HUES6 (cell line): ENCODE measurements around the gene CEP68.
"Not testable (repeated sequence)": the region's sequence is repeated elsewhere in the genome, so short reads cannot be mapped to it uniquely, and the experiment has no call there.

Source experiments
- H3K27ac ChIP-seq: 2 replicates; pipeline ENCODE4 v1.7.0; 2013; ENCODE audit warnings: low read depth, mild to moderate bottlenecking, low read length, inconsistent platforms
- H3K27me3 ChIP-seq: 2 replicates; pipeline ENCODE4 v1.6.1; 2013; ENCODE audit warnings: low read length; ENCODE audit not compliant: control insufficient read depth, insufficient read depth
- H3K36me3 ChIP-seq: 2 replicates; pipeline ENCODE4 v1.6.1; 2013; ENCODE audit warnings: low read length; ENCODE audit not compliant: control insufficient read depth, insufficient read depth
- H3K4me1 ChIP-seq: 2 replicates; pipeline ENCODE4 v1.6.1; 2013; ENCODE audit warnings: low read length; ENCODE audit not compliant: control insufficient read depth, insufficient read depth
- H3K4me3 ChIP-seq: 2 replicates; pipeline ENCODE4 v1.5.1; 2013; ENCODE audit warnings: low read depth, low read length
- H3K9ac ChIP-seq: one replicate; pipeline ENCODE4 v1.6.1; 2013; ENCODE audit warnings: mild to moderate bottlenecking, low read length
- H3K9me3 ChIP-seq: 2 replicates; pipeline ENCODE4 v1.6.1; 2013; ENCODE audit warnings: low read depth, low read length; ENCODE audit not compliant: control insufficient read depth, insufficient read depth

The CEP68 gene

DNA sequence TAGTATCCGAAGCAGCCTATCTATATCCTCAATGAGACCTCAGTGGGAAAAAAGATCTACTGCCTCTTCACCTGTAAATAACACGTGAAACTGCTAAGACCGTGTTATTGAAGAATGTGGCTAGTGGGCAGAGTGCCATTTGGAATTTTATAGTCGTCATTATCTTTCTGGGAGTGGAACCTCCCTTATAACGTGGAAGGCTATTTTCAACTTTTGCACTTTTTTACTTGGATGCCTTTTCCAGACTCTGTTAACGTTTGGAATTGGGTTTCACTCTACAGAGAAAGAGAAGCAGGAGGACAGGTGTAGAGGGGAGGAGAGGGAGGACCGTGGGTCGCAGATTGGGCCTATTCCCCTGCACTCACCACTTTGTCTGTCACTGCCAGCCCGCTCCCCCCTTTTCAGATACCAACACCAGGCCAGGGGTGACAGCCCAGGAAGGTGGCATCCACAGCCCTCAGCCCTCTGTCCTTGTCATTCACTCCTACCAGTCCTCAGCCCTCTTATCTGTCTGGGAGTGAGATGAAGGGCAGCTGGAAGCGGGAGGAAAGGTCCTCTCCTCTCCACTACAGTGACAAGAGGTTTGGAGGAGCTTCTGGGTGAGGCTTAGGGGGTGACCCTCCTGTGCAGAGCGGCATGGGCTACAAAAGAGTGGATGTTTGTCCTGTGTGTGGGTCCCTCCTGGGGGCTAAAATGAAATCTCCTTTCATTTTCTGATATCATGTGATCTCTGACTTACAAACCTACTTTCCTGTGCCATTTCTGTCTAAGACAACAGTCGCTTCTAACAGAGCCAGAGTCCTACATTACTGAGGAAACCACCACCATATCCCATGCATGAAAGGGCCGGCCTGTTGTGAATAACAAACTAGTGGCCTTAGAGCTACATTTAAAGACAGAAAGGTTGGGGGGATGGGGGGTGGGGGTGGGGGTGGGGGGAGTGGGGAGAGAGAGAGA lies 23.9 kb upstream of the CEP68 start:
- Histone ChIP-seq H3K9ac (no peak overlapping the region), H3K27me3 (no peaks in the 10 kb centered on the region), H3K4me3 (no peak overlapping the region), H3K9me3 (no peaks in the 10 kb centered on the region), H3K27ac (no peak overlapping the region), H3K36me3 (no peaks in the 10 kb centered on the region; the same call in 1 of the 2 replicates), H3K4me1 (peaks cover 23% of the 10 kb centered on the region)

DNA sequence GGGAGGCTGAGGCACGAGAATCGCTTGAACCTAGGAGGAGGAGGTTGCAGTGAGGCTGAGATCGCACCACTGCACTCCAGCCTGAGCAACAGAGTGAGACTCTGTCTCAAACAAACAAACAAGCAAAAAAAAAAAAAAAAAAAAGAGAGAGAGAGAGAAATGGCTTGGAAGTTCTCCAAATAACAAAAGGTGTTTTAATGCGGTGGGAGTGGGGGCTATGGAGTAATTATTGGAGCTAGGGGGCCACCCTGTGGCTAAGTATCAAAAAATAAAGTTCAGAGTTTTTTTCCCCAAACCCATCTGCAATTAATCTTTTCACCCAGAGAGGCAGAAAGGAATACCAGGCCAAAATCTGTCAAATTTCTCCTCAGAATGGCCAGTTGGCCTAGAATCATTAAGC lies 23.0 kb upstream of the CEP68 start:
- Histone ChIP-seq H3K27ac (no peak overlapping the region), H3K9ac (no peak overlapping the region), H3K36me3 (peaks cover 5% of the 10 kb centered on the region; the same call in 1 of the 2 replicates), H3K4me1 (peaks cover 23% of the 10 kb centered on the region), H3K27me3 (no peaks in the 10 kb centered on the region), H3K4me3 (no peak overlapping the region), H3K9me3 (no peaks in the 10 kb centered on the region)

DNA sequence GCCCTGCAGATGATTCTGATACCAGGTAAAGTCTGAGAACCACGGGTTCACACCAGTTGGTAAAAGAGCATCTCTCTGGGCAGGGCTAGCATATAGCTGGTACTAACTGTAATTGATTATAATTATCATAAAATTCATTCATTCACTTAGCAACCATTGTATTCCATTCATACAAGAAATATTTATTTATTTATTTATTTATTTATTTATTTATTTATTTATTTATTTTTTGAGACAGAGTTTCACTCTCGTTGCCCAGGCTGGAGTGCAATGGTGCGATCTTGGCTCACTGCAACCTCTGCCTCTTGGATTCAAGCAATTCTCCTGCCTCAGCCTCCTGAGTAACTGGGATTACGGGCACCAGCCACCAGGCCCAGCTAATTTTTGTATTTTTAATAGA lies 22.5 kb upstream of the CEP68 start:
- peaks cover 10% of the 10 kb centered on the region; the same call in 1 of the 2 replicates for H3K36me3 ChIP-seq
- H3K27ac ChIP-seq, H3K4me3 ChIP-seq, H3K9me3 ChIP-seq, H3K9ac ChIP-seq, H3K27me3 ChIP-seq: not testable (repeated sequence)
- H3K4me1 ChIP-seq = peaks cover 23% of the 10 kb centered on the region

DNA sequence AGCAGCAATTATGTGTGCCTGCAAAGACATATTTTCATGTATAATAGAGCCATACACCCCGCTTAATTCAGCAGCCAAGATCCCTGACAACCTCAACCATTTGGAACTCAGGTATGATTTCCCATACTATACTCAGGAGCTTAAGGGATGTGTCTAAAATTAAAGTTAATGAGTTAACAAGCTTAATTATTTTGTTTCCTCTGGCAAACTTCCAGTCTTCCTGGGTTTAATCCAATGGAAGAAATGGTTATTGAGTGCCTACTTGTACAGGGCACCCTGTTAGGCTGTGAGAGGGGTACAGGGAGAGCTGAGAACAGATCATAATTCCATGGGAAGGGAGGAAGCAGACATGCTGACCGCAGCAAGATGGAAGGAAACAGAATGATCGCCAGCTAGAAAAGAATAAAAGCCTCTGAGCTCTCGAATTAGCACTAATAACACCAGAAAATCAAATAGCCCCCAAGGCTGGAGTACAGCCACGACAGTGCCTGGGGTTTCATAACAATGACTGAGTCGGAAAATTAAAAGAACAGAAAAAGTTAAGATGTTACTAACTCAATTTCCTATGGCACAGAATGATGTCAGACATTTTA lies 20.8 kb upstream of the CEP68 start:
- Histone ChIP-seq H3K27ac (no peak overlapping the region), H3K4me3 (no peak overlapping the region), H3K4me1 (peaks cover 22% of the 10 kb centered on the region), H3K27me3 (no peaks in the 10 kb centered on the region), H3K9me3 (no peaks in the 10 kb centered on the region), H3K9ac (no peak overlapping the region), H3K36me3 (peaks cover 12% of the 10 kb centered on the region; the same call in 1 of the 2 replicates)

DNA sequence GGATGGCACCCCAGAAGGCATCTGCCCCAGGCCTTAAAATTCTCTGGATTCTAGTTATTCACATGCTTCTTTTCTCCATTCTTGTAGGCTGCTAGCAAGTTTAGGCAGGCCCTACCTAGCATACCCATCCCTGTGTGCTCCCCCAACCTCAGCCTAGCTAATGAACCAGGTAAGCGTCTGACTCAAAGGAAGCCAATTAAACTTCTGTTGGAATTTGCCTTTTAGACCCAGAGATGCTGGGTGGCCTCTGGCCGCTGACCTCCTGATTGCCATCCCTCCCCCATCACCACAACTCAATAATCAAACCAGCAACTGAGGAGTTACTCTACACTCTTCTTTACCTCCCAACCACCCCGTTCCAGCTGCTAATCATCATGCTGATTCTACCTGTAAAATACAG lies 19.0 kb upstream of the CEP68 start:
- Histone ChIP-seq H3K4me3 (no peak overlapping the region), H3K27me3 (no peaks in the 10 kb centered on the region), H3K4me1 (peaks cover 4% of the 10 kb centered on the region), H3K9ac (no peak overlapping the region), H3K9me3 (no peaks in the 10 kb centered on the region), H3K36me3 (peaks cover 12% of the 10 kb centered on the region; the same call in 1 of the 2 replicates), H3K27ac (no peak overlapping the region)

DNA sequence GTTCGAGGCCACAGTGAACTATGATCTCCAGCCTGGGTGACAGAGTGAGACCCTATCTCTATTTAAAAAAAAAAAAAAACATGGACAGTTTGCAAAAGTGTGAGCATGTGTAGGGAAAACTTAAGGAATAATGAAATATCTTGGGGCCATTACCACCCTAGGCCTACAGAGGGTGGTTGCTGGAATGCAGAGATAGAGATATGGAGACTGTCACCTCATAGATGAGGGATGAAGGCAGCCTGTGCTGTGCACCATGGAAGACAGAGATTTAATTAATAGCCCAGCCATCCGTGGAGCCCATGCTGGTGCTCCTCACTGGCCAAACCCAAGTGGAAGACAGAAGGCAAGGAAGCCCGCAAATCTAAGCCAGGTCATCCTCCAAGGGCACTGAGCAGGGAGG lies 16.6 kb upstream of the CEP68 start:
- Histone ChIP-seq H3K4me3 (no peak overlapping the region), H3K36me3 (peaks cover 26% of the 10 kb centered on the region), H3K27me3 (no peaks in the 10 kb centered on the region), H3K27ac (no peak overlapping the region), H3K9me3 (peaks cover 9% of the 10 kb centered on the region), H3K4me1 (no peaks in the 10 kb centered on the region), H3K9ac (no peak overlapping the region)

DNA sequence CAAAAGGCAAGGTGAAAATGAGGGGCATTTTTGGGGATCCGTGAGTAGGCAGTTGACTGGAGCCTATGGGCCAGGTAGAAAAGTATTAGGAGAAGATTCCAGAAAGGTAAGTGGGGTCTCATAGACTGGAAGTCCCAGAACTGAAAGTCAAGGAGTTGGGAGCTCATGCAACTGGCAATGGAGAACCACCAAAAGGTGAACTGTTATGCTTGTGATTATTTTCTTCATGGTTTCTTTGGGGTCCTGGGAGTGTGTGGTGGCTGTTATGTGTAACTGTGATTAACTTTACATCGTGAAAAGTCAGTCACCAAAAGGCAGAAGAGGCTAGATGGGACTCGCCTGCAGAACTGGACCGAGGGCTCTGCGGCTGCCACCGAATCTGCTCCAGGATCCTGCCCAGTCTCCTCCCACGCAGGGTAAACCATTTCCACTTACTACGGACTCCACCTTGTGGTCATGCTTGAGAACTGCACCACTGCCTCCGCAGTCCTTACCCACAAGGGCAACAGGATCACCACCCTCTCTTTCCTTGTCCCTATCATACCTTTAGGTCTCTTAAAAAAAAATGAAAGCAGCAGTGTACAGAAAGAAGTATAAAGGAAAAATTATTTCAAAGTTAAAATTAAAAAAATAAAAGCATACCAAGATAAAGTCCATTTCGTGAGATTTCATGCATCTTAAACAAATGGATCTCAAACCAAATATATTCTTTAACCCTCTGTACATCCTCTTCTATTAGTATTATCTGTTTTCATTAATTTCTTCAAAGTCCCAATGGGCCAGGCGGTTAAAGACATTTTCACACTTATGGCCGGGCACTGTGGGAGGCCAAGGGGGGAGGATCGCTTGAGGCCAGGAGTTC lies 15.6 kb upstream of the CEP68 start:
- Histone ChIP-seq H3K27ac (no peak overlapping the region), H3K4me1 (peaks cover 8% of the 10 kb centered on the region), H3K9ac (no peak overlapping the region), H3K27me3 (no peaks in the 10 kb centered on the region), H3K36me3 (peaks cover 26% of the 10 kb centered on the region), H3K4me3 (no peak overlapping the region), H3K9me3 (peaks cover 9% of the 10 kb centered on the region)

DNA sequence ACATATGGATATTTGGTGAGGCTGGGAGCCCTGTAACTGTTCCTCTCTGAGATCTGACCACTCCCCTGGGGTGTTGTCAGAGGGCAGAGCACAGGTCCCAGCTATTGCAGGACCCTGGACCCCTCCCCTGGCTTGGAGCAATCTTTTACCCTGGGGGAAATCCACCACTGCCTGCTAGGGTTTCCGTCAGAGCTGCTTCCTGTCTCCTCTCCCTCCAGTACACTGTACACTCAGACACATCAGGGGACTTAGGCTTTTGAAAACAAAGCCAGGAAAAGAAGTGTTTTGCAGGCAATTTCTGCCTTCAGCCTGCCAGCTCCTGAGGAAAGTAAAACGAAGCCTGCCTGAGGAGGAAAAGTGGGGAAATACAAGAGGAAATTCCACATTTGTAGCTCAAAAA lies 13.2 kb upstream of the CEP68 start:
- Histone ChIP-seq H3K36me3 (peaks cover 29% of the 10 kb centered on the region), H3K4me1 (peaks cover 15% of the 10 kb centered on the region), H3K4me3 (no peak overlapping the region), H3K27ac (no peak overlapping the region), H3K27me3 (no peaks in the 10 kb centered on the region), H3K9me3 (peaks cover 16% of the 10 kb centered on the region), H3K9ac (no peak overlapping the region)

DNA sequence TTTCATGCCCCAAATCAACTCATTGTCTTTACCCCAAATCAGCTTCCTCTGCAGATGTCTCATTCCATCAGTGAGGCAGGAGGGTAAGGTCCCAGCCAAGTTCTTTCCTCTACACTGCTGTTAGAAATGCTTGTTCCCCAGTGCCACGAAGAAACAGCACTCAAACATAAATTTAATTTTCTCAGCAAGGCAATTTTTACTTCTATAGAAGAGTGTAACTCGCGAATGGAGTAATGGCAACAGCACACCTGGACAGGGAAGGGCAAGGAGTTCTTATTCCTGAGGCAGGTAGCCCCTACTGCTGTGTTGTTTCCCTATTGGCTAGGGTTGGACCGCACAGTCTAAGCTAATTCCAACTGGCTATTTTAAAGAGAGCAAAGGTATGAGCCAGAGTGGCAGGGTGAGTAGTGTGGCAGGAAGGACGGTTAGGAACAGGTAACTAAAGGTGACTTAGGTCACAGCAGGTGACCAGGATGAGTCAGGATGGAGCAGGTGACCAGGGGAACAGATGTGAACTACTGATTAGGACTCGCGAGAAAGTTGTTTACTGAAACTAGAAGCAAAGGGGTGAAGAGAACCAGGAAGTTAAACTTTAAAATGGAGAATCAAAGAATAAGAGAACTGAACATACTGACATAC lies 12.0 kb upstream of the CEP68 start:
- peaks cover 23% of the 10 kb centered on the region for H3K36me3 ChIP-seq
- H3K27ac ChIP-seq = no peak overlapping the region
- peaks cover 15% of the 10 kb centered on the region for H3K4me1 ChIP-seq
- H3K27me3 ChIP-seq = no peaks in the 10 kb centered on the region
- peaks cover 28% of the 10 kb centered on the region for H3K9me3 ChIP-seq
- no peak overlapping the region for H3K9ac ChIP-seq
- no peak overlapping the region for H3K4me3 ChIP-seq

DNA sequence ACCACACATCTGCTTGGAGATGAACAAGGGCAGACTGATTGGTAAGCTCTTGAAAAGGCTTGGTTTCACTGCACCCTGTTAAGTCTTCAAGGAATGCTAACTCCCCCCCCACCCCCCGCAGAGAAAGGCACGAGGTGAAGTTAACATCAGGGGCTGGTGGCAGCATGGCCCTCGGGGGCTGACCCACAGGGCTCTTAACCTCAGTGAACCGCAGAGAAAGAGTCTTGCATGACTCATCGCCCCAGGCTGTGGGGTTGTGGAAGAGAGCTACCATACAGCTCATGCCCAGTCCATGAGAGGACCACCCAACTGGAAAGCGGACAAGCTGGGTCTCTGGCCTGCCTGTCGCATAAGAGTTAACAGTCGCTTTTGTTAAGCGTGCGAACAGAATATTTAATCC lies 10.6 kb upstream of the CEP68 start:
- H3K9ac ChIP-seq = no peak overlapping the region
- no peaks in the 10 kb centered on the region for H3K27me3 ChIP-seq
- H3K9me3 ChIP-seq = peaks cover 28% of the 10 kb centered on the region
- no peak overlapping the region for H3K27ac ChIP-seq
- no peak overlapping the region for H3K4me3 ChIP-seq
- H3K4me1 ChIP-seq = peaks cover 18% of the 10 kb centered on the region
- H3K36me3 ChIP-seq = peaks cover 23% of the 10 kb centered on the region
